ENCODE data around the gene ABLIM1. TPM values are rescaled to one million over a fixed set of nuclear protein-coding genes. Genes with fewer than 3 reads are reported as not detected.

Gene ABLIM1
- total RNA-seq, 4 donors from 2014 or later: 185 to 345 (median 304) TPM

DNA sequence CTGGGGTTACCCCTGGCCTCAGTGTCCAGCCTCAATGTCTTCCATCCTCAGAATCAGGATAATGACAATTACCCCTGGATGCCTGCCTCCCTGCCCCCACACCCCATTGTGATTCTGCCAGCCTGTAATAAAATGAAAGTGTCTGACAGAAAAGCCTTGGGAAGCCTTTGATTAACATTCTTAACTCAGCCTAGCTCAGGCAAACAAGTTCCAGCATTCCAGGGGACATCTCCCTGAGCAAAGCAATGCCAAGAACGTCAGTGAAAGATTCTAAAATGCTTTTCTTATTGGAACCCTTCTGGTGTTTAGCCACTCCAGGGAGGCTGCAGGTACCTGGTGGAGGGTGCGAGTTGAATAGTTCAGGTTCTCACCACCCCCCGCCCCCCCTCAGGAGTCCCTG is 272.5 kb downstream of the ABLIM1 start:
- TF ChIP-seq, protein P1, sequence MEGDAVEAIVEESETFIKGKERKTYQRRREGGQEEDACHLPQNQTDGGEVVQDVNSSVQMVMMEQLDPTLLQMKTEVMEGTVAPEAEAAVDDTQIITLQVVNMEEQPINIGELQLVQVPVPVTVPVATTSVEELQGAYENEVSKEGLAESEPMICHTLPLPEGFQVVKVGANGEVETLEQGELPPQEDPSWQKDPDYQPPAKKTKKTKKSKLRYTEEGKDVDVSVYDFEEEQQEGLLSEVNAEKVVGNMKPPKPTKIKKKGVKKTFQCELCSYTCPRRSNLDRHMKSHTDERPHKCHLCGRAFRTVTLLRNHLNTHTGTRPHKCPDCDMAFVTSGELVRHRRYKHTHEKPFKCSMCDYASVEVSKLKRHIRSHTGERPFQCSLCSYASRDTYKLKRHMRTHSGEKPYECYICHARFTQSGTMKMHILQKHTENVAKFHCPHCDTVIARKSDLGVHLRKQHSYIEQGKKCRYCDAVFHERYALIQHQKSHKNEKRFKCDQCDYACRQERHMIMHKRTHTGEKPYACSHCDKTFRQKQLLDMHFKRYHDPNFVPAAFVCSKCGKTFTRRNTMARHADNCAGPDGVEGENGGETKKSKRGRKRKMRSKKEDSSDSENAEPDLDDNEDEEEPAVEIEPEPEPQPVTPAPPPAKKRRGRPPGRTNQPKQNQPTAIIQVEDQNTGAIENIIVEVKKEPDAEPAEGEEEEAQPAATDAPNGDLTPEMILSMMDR (IDR thresholded peaks at IDR 0.05): no peak
- no peak for TF ChIP-seq POLR2A (IDR thresholded peaks at IDR 0.05)
- WGBS, 2 donors: 64 to 92% methylated on average over 2 to 3 of the region's 3 CpGs
- H3K27ac ChIP-seq: no peak overlapping the region

DNA sequence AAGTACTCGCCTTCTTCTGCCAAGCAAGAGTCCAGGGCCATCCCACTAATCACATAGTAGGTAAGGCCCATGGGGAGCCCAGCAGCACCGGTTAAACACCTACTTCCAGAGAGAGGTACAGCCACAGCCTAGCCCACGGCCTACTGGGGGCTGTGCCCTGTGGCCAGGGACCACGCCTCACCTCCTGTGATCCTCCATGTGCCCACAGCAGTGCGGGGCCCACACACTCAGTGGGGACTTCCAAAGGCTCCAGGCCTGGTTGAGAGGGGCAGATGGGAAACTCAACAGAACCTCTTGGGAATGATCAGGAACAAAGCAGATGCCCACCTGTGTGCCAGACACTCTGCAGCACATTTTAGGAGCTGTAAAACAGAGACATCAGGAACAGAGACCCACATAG is 273.5 kb downstream of the ABLIM1 start:
- 24 to 71% methylated on average over 3 to 5 of the region's 5 CpGs for WGBS, 2 donors
- Histone ChIP-seq H3K27me3 (no peaks in the 10 kb centered on the region), H3K4me3 (no peak overlapping the region), H3K27ac (peak overlapping the region in 1 of 4 donors; percentile 6), H3K36me3 (no peaks in the 10 kb centered on the region), H3K4me1 (peaks cover 0 to 35% (median 11%) of the 10 kb centered on the region in 3 donors), H3K9me3 (no peaks in the 10 kb centered on the region)
- intact Hi-C loops (cut with DNase I): no loop called here
- TF ChIP-seq, protein P1 (IDR thresholded peaks at IDR 0.05): no peak
- no peak for TF ChIP-seq POLR2A (IDR thresholded peaks at IDR 0.05)
- DNase-seq: no peak

More for the DNA sequence above, 272.5 kb downstream of the ABLIM1 start:
- Histone ChIP-seq H3K4me3 (no peak overlapping the region), H3K36me3 (no peaks in the 10 kb centered on the region), H3K27me3 (no peaks in the 10 kb centered on the region), H3K4me1 (peaks cover 0 to 33% (median 13%) of the 10 kb centered on the region in 3 donors), H3K9me3 (no peaks in the 10 kb centered on the region)
- intact Hi-C loops (cut with DNase I): no loop called here
- no peak for DNase-seq

DNA sequence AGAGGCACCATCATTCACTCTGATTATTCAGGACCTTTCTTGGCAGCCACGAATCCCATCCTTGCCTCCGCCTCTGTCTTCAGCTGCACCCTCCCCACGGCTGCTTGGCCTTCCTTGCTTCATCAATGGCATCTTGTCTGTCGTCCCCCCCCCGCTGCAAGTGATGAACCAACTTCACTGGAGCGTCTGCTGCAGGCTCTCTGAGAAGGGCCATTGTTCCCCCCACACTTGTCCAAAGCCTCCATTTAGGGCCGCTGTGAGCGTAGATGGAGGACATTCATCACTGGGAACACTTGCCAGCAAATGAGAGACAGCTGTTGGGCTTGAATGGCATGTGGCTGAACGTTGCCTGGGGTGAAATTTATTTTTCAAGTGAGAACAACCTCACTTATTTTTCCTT is 273.9 kb downstream of the ABLIM1 start:
- Histone ChIP-seq H3K9me3 (no peaks in the 10 kb centered on the region), H3K4me3 (no peak overlapping the region), H3K27ac (peak overlapping the region in 1 of 4 donors; percentile 6), H3K27me3 (no peaks in the 10 kb centered on the region), H3K4me1 (peaks cover 0 to 35% (median 10%) of the 10 kb centered on the region in 3 donors), H3K36me3 (no peaks in the 10 kb centered on the region)
- no peak for TF ChIP-seq POLR2A (IDR thresholded peaks at IDR 0.05)
- TF ChIP-seq, protein P1 (IDR thresholded peaks at IDR 0.05): no peak
- DNase-seq: no peak
- 53 to 78% methylated on average over 5 to 8 of the region's 9 CpGs for WGBS, 2 donors
- intact Hi-C loops (cut with DNase I): no loop called here

Small RNA genes within 50 kb of the gene (small RNA-seq; reads per million reads assigned to genes)
- 0 reads per million in 4 donors for gene RN7SL384P

Other genes with a start within 250 kb of the ABLIM1 start
- gene FHIP2A, start 163.5 kb upstream of the ABLIM1 start, total RNA-seq: 10 to 100 TPM in 1 of 4 donors, 1 to 10 TPM in 3; 4.8 to 16.2 (median 9.0) TPM